HepG2 (cell line): ENCODE measurements around the gene ZC2HC1B. TPM values are rescaled to one million over a fixed set of nuclear protein-coding genes. Genes with fewer than 3 reads are reported as not detected.

Source experiments
- ZFP82 ChIP-seq: sonication (generic); formaldehyde crosslinking; IDR thresholded peaks from 2 replicates; pipeline ENCODE4 v1.5.1; 2020; ENCODE audit warnings: mild to moderate bottlenecking, missing genetic modification reagents, borderline replicate concordance
- ZNF234 ChIP-seq: sonication (generic); formaldehyde crosslinking; conservative IDR thresholded peaks from 2 replicates; pipeline ENCODE4 v1.5.1; 2020; ENCODE audit warnings: mild to moderate bottlenecking, missing genetic modification reagents
- polyA plus RNA-seq, 8 experiments: library from polyadenylated mRNA; depleted of rRNA in 3 of 8; stranded (reverse) in 7 of 8; unstranded in 1 of 8; fragments of >200 nt; fragmentation: Illumina TruSeq in 4 of 8; extraction: Trizol in 4 of 8; gene quantifications; 2 replicates each; pipeline versions ENCODE4 v1.2.1 to v1.2.3, GENCODE V29; 2011 to 2016; ENCODE audit warnings: low read depth in 4 of 8, missing spikeins in 1 of 8, mixed read lengths in 1 of 8; ENCODE audit not compliant: insufficient read depth in 1 of 8
- total RNA-seq, 5 experiments: library from RNA; depleted of rRNA; stranded (reverse); fragments of >200 nt; fragmentation: Illumina TruSeq; extraction: Trizol; gene quantifications; 2 replicates each; pipeline ENCODE4 v1.2.3, GENCODE V29; 2016; ENCODE audit warnings: low read depth in 1 of 5
- TF ChIP-seq, protein P1 (sequence below): sonication (generic); formaldehyde crosslinking; IDR thresholded peaks from 2 replicates; pipeline ENCODE4 v1.5.1; 2020; ENCODE audit warnings: mild to moderate bottlenecking, missing genetic modification reagents
- TF ChIP-seq, protein P2 (sequence below): sonication (generic); formaldehyde crosslinking; IDR thresholded peaks from 2 replicates; pipeline ENCODE4 v1.8.1; 2023; ENCODE audit warnings: missing genetic modification reagents, inconsistent platforms, borderline replicate concordance
- TF ChIP-seq, protein P3 (sequence below): sonication (generic); formaldehyde crosslinking; IDR thresholded peaks from 2 replicates; pipeline ENCODE4 v1.9.0; 2021; ENCODE audit warnings: missing genetic modification reagents, borderline replicate concordance

The ZC2HC1B gene
- total and polyA plus RNA-seq, 2 of the 13 experiments (the other 11 are each of a cell fraction or from before 2014, with no cell fraction given): not detected

DNA sequence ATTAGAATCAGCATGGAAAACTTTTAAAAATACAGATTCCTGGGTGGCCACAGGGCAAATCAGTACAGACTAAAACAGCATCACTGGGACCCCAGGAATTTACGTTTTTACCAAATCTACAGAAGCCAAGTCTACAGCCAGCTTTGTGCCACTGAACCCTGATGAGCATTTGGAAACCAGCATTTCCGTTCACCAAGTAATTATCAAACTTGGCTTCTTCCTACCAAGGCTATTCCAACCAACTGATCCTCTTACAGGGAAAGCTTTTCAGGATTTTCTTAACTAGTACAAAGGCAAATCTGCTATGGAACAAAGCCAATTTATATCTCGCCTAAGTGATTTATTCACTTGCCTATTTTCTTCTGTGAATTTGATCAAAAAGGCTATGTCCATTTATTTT lies 96.8 kb downstream of the ZC2HC1B start (continued):
- TF ChIP-seq, protein P1, sequence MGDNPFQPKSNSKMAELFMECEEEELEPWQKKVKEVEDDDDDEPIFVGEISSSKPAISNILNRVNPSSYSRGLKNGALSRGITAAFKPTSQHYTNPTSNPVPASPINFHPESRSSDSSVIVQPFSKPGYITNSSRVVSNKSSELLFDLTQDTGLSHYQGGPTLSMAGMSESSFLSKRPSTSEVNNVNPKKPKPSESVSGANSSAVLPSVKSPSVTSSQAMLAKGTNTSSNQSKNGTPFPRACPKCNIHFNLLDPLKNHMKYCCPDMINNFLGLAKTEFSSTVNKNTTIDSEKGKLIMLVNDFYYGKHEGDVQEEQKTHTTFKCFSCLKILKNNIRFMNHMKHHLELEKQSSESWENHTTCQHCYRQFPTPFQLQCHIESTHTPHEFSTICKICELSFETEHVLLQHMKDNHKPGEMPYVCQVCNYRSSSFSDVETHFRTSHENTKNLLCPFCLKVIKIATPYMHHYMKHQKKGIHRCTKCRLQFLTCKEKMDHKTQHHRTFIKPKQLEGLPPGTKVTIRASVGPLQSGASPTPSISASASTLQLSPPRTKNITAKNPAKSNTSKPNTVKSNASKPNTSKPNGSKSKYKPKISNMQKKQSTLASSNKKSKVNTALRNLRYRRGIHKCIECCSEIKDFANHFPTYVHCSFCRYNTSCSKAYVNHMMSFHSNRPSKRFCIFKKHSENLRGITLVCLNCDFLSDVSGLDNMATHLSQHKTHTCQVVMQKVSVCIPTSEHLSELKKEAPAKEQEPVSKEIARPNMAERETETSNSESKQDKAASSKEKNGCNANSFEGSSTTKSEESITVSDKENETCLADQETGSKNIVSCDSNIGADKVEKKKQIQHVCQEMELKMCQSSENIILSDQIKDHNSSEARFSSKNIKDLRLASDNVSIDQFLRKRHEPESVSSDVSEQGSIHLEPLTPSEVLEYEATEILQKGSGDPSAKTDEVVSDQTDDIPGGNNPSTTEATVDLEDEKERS (CRISPR knock-in tag): no peak
- TF ChIP-seq, protein P2, sequence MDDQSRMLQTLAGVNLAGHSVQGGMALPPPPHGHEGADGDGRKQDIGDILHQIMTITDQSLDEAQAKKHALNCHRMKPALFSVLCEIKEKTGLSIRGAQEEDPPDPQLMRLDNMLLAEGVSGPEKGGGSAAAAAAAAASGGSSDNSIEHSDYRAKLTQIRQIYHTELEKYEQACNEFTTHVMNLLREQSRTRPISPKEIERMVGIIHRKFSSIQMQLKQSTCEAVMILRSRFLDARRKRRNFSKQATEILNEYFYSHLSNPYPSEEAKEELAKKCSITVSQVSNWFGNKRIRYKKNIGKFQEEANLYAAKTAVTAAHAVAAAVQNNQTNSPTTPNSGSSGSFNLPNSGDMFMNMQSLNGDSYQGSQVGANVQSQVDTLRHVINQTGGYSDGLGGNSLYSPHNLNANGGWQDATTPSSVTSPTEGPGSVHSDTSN: no peak
- TF ChIP-seq ZFP82 (CRISPR knock-in tag) (no peak), ZNF234 (no peak)
- TF ChIP-seq, protein P3, sequence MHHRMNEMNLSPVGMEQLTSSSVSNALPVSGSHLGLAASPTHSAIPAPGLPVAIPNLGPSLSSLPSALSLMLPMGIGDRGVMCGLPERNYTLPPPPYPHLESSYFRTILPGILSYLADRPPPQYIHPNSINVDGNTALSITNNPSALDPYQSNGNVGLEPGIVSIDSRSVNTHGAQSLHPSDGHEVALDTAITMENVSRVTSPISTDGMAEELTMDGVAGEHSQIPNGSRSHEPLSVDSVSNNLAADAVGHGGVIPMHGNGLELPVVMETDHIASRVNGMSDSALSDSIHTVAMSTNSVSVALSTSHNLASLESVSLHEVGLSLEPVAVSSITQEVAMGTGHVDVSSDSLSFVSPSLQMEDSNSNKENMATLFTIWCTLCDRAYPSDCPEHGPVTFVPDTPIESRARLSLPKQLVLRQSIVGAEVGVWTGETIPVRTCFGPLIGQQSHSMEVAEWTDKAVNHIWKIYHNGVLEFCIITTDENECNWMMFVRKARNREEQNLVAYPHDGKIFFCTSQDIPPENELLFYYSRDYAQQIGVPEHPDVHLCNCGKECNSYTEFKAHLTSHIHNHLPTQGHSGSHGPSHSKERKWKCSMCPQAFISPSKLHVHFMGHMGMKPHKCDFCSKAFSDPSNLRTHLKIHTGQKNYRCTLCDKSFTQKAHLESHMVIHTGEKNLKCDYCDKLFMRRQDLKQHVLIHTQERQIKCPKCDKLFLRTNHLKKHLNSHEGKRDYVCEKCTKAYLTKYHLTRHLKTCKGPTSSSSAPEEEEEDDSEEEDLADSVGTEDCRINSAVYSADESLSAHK: no peak
- TF ChIP-seq, all 625 proteins: peak for 0
